GM21390 (cell line): ENCODE data around the gene UFD1.

ENCODE experiments used
- ATAC-seq: cut with Tn5 transposase; IDR thresholded peaks from one replicate; pipeline ENCODE4 v1.9.1; 2021; ENCODE audit not compliant: unreplicated experiment

Gene UFD1

GRCh38 chr22:19516378-19517170 lies 37.6 kb upstream of the UFD1 start:
- no peak for ATAC-seq

- no peak for ATAC-seq
Observed at GRCh38 chr22:19515654-19516377, 36.8 kb upstream of the UFD1 start.

- ATAC-seq: no peak
Observed at GRCh38 chr22:19514831-19515565, 36.0 kb upstream of the UFD1 start.

- no peak for ATAC-seq
Observed at GRCh38 chr22:19513823-19514222, 34.8 kb upstream of the UFD1 start.

- no peak for ATAC-seq
Observed at GRCh38 chr22:19510919-19511341, 31.9 kb upstream of the UFD1 start.

GRCh38 chr22:19509923-19510322 lies 30.9 kb upstream of the UFD1 start:
- ATAC-seq: no peak

- no peak for ATAC-seq
Observed at GRCh38 chr22:19509191-19509590, 30.2 kb upstream of the UFD1 start.

- ATAC-seq: no peak
Observed at GRCh38 chr22:19508024-19508776, 29.2 kb upstream of the UFD1 start.

- ATAC-seq: no peak
Observed at GRCh38 chr22:19507534-19507861, 28.5 kb upstream of the UFD1 start.

GRCh38 chr22:19506212-19506611 lies 27.2 kb upstream of the UFD1 start:
- no peak for ATAC-seq

- ATAC-seq: no peak
Observed at GRCh38 chr22:19505735-19506126, 26.7 kb upstream of the UFD1 start.

- ATAC-seq: no peak
Observed at GRCh38 chr22:19504900-19505734, 26.1 kb upstream of the UFD1 start.

- no peak for ATAC-seq
Observed at GRCh38 chr22:19503869-19504268, 24.9 kb upstream of the UFD1 start.

GRCh38 chr22:19503367-19503766 lies 24.4 kb upstream of the UFD1 start:
- ATAC-seq: no peak

- no peak for ATAC-seq
Observed at GRCh38 chr22:19501897-19502447, 23.0 kb upstream of the UFD1 start.

- ATAC-seq: no peak
Observed at GRCh38 chr22:19499880-19500242, 20.9 kb upstream of the UFD1 start.

GRCh38 chr22:19499236-19499879 lies 20.4 kb upstream of the UFD1 start:
- ATAC-seq: no peak

- no peak for ATAC-seq
Observed at GRCh38 chr22:19498866-19499190, 19.8 kb upstream of the UFD1 start.

- no peak for ATAC-seq
Observed at GRCh38 chr22:19498154-19498865, 19.3 kb upstream of the UFD1 start.
